ENCODE results near the gene SERPINE3.

The SERPINE3 gene

GRCh38 chr13:51339354-51339753 lies at the start of gene SERPINE3:
Gene SERPINE3 (plus strand): TSS chr13:51339691. CDS start chr13:51341092, 1,401 bp downstream.
- intact Hi-C loops (cut with DNase I), result no loop called here

GRCh38 chr13:51291341-51291740 lies 48.1 kb upstream of the SERPINE3 start:
- no peak for DNase-seq
- intact Hi-C loops (cut with DNase I), result no loop called here

More at GRCh38 chr13:51339354-51339753, at the start of gene SERPINE3:
- no peak for DNase-seq

- no peak for DNase-seq
- intact Hi-C loops (cut with DNase I), result no loop called here
Observed at GRCh38 chr13:51292000-51292565, 47.4 kb upstream of the SERPINE3 start.

- intact Hi-C loops (cut with DNase I), result no loop called here
Observed at GRCh38 chr13:51297556-51297955, 41.9 kb upstream of the SERPINE3 start.

GRCh38 chr13:51298812-51299211 lies 40.7 kb upstream of the SERPINE3 start:
- intact Hi-C loops (cut with DNase I), result no loop called here
- peak in 2 of 42 donors; percentile 3 to 11 for DNase-seq

More at GRCh38 chr13:51297556-51297955, 41.9 kb upstream of the SERPINE3 start:
- DNase-seq, result peak in 12 of 42 donors; percentile 11 to 63 (median 31)

- intact Hi-C loops (cut with DNase I), result no loop called here
- no peak for DNase-seq
Observed at GRCh38 chr13:51303063-51303552, 36.4 kb upstream of the SERPINE3 start.

- intact Hi-C loops (cut with DNase I), result no loop called here
- DNase-seq, result no peak
Observed at GRCh38 chr13:51303882-51304281, 35.6 kb upstream of the SERPINE3 start.

- intact Hi-C loops (cut with DNase I), result no loop called here
- no peak for DNase-seq
Observed at GRCh38 chr13:51305271-51305967, 34.1 kb upstream of the SERPINE3 start.

- intact Hi-C loops (cut with DNase I), result no loop called here
Observed at GRCh38 chr13:51308781-51309180, 30.7 kb upstream of the SERPINE3 start.

GRCh38 chr13:51311231-51311630 lies 28.3 kb upstream of the SERPINE3 start:
- peak in 1 of 42 donors; percentile 3 for DNase-seq
- intact Hi-C loops (cut with DNase I), result no loop called here

More at GRCh38 chr13:51308781-51309180, 30.7 kb upstream of the SERPINE3 start:
- DNase-seq, result no peak

GRCh38 chr13:51311957-51312520 lies 27.5 kb upstream of the SERPINE3 start:
- intact Hi-C loops (cut with DNase I), result no loop called here
- peak in 31 of 42 donors; percentile 16 to 71 (median 44) for DNase-seq

- intact Hi-C loops (cut with DNase I), result no loop called here
- DNase-seq, result no peak
Observed at GRCh38 chr13:51313619-51314018, 25.9 kb upstream of the SERPINE3 start.

- DNase-seq, result no peak
Observed at GRCh38 chr13:51317262-51317661, 22.2 kb upstream of the SERPINE3 start.

GRCh38 chr13:51318015-51318414 lies 21.5 kb upstream of the SERPINE3 start:
- DNase-seq, result no peak
- intact Hi-C loops (cut with DNase I), result no loop called here

More at GRCh38 chr13:51317262-51317661, 22.2 kb upstream of the SERPINE3 start:
- intact Hi-C loops (cut with DNase I), result no loop called here

- intact Hi-C loops (cut with DNase I), result no loop called here
- DNase-seq, result no peak
Observed at GRCh38 chr13:51318876-51319275, 20.6 kb upstream of the SERPINE3 start.

GRCh38 chr13:51321836-51322235 lies 17.7 kb upstream of the SERPINE3 start:
- intact Hi-C loops (cut with DNase I), result no loop called here
- DNase-seq, result no peak

- DNase-seq, result no peak
- intact Hi-C loops (cut with DNase I), result no loop called here
Observed at GRCh38 chr13:51322826-51323225, 16.7 kb upstream of the SERPINE3 start.

- intact Hi-C loops (cut with DNase I), result no loop called here
Observed at GRCh38 chr13:51323824-51324511, 15.5 kb upstream of the SERPINE3 start.

GRCh38 chr13:51324714-51325420 lies 14.6 kb upstream of the SERPINE3 start:
- intact Hi-C loops (cut with DNase I), result no loop called here
- DNase-seq, result peak; percentile 22 to 83 (median 62)

More at GRCh38 chr13:51323824-51324511, 15.5 kb upstream of the SERPINE3 start:
- no peak for DNase-seq
